SH-SY5Y (cell line): ENCODE results near the gene HNRNPLL.

Source experiments
- GATA2 ChIP-seq: IDR thresholded peaks from 2 replicates; pipeline ENCODE4 v1.6.1; 2011; ENCODE audit warnings: mild to moderate bottlenecking, low read depth, low read length
- GATA3 ChIP-seq: IDR thresholded peaks from 2 replicates; pipeline ENCODE4 v1.6.1; 2011; ENCODE audit warnings: low read depth, mild to moderate bottlenecking, low read length, moderate library complexity

- TF ChIP-seq GATA2 = no peak
- TF ChIP-seq GATA3 = no peak
Observed at GRCh38 chr2:38596229-38596628, 6.5 kb downstream of the HNRNPLL start.
